ENCODE data around the gene GDPGP1. TPM values are rescaled to one million over a fixed set of nuclear protein-coding genes. Genes with fewer than 3 reads are reported as not detected.

The GDPGP1 gene
- total RNA-seq, 1 donor from 2014 or later, result 4.1 TPM

DNA sequence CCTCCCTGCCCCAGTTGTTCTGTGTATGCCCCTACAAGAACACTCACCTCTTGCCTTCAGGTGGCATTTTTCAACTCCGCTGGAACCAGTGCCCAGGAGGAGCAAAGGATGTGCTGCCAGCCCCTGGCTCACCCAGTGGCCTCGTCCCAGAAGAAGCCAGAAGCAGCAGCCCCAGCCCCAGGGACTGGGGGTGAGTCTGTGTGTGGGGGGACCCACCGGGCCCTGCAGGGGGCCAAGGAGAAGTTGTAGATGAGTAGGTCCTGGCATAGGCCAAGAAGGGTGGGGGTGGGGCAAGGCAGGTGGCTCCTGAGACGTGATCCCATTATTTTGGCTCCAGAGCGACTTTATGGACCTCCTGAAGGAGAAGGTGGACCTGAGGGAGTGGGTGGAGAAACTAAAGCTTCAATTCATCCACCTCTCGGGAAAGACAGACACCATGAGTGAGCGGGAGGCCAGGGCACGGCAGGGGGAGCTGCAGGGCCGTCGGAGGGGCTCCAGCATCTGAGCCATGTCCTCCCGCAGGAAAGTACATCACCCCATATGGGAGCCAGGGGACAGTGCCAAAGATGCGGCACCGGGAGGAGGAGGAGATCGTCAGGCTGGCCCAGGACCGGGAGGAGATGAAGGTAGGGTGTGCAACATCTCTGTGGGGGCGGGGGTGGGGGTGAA, 60.7 kb downstream of the GDPGP1 start:
- no peaks in the 10 kb centered on the region for H3K36me3 Mint-ChIP-seq (ENCODE audit: low read depth, unreplicated experiment)
- no peak for DNase-seq (ENCODE audit: low read depth)
- TF ChIP-seq, protein P1, sequence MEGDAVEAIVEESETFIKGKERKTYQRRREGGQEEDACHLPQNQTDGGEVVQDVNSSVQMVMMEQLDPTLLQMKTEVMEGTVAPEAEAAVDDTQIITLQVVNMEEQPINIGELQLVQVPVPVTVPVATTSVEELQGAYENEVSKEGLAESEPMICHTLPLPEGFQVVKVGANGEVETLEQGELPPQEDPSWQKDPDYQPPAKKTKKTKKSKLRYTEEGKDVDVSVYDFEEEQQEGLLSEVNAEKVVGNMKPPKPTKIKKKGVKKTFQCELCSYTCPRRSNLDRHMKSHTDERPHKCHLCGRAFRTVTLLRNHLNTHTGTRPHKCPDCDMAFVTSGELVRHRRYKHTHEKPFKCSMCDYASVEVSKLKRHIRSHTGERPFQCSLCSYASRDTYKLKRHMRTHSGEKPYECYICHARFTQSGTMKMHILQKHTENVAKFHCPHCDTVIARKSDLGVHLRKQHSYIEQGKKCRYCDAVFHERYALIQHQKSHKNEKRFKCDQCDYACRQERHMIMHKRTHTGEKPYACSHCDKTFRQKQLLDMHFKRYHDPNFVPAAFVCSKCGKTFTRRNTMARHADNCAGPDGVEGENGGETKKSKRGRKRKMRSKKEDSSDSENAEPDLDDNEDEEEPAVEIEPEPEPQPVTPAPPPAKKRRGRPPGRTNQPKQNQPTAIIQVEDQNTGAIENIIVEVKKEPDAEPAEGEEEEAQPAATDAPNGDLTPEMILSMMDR (IDR thresholded peaks at IDR 0.05; ENCODE audit: insufficient read depth, low read depth, low read length), result no peak
- TF ChIP-seq EZH2 (IDR thresholded peaks at IDR 0.05; ENCODE audit: insufficient read depth, low read length), result no peak
- H3K4me3 ChIP-seq (ENCODE audit: insufficient read depth, low read depth, low read length), result no peak overlapping the region
- FAIRE-seq, result no peak
- no peak overlapping the region for H3K4me2 ChIP-seq (ENCODE audit: low read length)
- peaks cover 2% of the 10 kb centered on the region for H3K4me1 ChIP-seq (ENCODE audit: insufficient read depth, low read length)
- H3K4me3 Mint-ChIP-seq (ENCODE audit: unreplicated experiment), result no peak overlapping the region
- no peaks in the 10 kb centered on the region for H3K9me3 ChIP-seq (ENCODE audit: insufficient read depth, low read depth, low read length)
- H3K27me3 Mint-ChIP-seq (ENCODE audit: low read depth, unreplicated experiment), result no peaks in the 10 kb centered on the region
- H3K79me2 ChIP-seq (ENCODE audit: insufficient read depth, low read length), result no peaks in the 10 kb centered on the region
- no peak overlapping the region for H2AFZ ChIP-seq (ENCODE audit: low read depth, low read length)
- H3K9ac ChIP-seq (ENCODE audit: low read length), result no peak overlapping the region
- H3K9me3 Mint-ChIP-seq (ENCODE audit: unreplicated experiment), result no peaks in the 10 kb centered on the region
- H3K27ac Mint-ChIP-seq (ENCODE audit: unreplicated experiment), result no peak overlapping the region
- no peaks in the 10 kb centered on the region for H3K36me3 ChIP-seq (ENCODE audit: insufficient read depth, low read length)
- no peak overlapping the region for H3K27ac ChIP-seq (ENCODE audit: low read depth, low read length)
- H3K27me3 ChIP-seq (ENCODE audit: insufficient read depth, low read length), result no peaks in the 10 kb centered on the region
- no peaks in the 10 kb centered on the region for H3K4me1 Mint-ChIP-seq (ENCODE audit: low read depth, unreplicated experiment)
- H4K20me1 ChIP-seq (ENCODE audit: insufficient read depth, low read length), result no peaks in the 10 kb centered on the region

DNA sequence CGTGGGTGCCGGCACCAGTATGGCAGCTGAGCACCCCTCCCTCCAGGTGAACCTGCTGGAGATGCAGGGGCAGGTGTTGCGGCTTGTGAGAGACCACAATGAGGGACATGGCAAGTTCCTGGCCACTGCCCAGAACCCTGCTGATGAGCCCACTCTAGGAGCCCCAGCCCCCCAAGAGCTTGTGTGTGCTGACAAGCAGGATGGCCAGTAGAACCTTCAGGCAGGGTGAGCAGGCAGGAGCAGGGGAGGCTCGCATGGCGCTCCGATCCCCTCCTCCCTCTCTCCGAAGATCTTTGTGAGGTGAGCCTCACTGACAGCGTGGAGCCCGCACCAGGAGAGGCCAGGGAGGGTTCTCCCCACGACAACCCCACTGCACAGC, 61.2 kb downstream of the GDPGP1 start:
- H3K36me3 Mint-ChIP-seq (ENCODE audit: low read depth, unreplicated experiment), result no peaks in the 10 kb centered on the region
- no peaks in the 10 kb centered on the region for H4K20me1 ChIP-seq (ENCODE audit: insufficient read depth, low read length)
- peaks cover 2% of the 10 kb centered on the region for H3K4me1 ChIP-seq (ENCODE audit: insufficient read depth, low read length)
- H3K9me3 Mint-ChIP-seq (ENCODE audit: unreplicated experiment), result no peaks in the 10 kb centered on the region
- H3K27ac Mint-ChIP-seq (ENCODE audit: unreplicated experiment), result no peak overlapping the region
- TF ChIP-seq EZH2 (IDR thresholded peaks at IDR 0.05; ENCODE audit: insufficient read depth, low read length), result no peak
- TF ChIP-seq, protein P1 (IDR thresholded peaks at IDR 0.05; ENCODE audit: insufficient read depth, low read depth, low read length), result no peak
- DNase-seq (ENCODE audit: low read depth), result no peak
- H3K9ac ChIP-seq (ENCODE audit: low read length), result no peak overlapping the region
- no peaks in the 10 kb centered on the region for H3K36me3 ChIP-seq (ENCODE audit: insufficient read depth, low read length)
- no peak overlapping the region for H3K4me3 Mint-ChIP-seq (ENCODE audit: unreplicated experiment)
- H2AFZ ChIP-seq (ENCODE audit: low read depth, low read length), result peak overlapping the region; percentile 41
- H3K9me3 ChIP-seq (ENCODE audit: insufficient read depth, low read depth, low read length), result no peaks in the 10 kb centered on the region
- H3K4me2 ChIP-seq (ENCODE audit: low read length), result peak overlapping the region; percentile 26
- no peak overlapping the region for H3K27ac ChIP-seq (ENCODE audit: low read depth, low read length)
- H3K4me1 Mint-ChIP-seq (ENCODE audit: low read depth, unreplicated experiment), result no peaks in the 10 kb centered on the region
- no peaks in the 10 kb centered on the region for H3K27me3 Mint-ChIP-seq (ENCODE audit: low read depth, unreplicated experiment)
- H3K27me3 ChIP-seq (ENCODE audit: insufficient read depth, low read length), result no peaks in the 10 kb centered on the region
- no peak for FAIRE-seq
- no peaks in the 10 kb centered on the region for H3K79me2 ChIP-seq (ENCODE audit: insufficient read depth, low read length)
- no peak overlapping the region for H3K4me3 ChIP-seq (ENCODE audit: insufficient read depth, low read depth, low read length)

Other genes with a start within 250 kb of the GDPGP1 start
- gene ZNF710, start 232.9 kb upstream of the GDPGP1 start, total RNA-seq, result 26.9 and 27.2 TPM in 2 replicates
- gene IDH2, start 131.7 kb upstream of the GDPGP1 start, total RNA-seq, result 76.6 and 87.3 TPM in 2 replicates
- 7.0 and 9.9 TPM in 2 replicates for gene SEMA4B, start 32.9 kb upstream of the GDPGP1 start, total RNA-seq
- gene CIB1, start 268 bp upstream of the GDPGP1 start, total RNA-seq, result 49.6 and 50.7 TPM in 2 replicates
- 0.14 TPM in 1 of 2 replicates, not detected in the other for gene TTLL13, start 15.3 kb downstream of the GDPGP1 start, total RNA-seq
- gene NGRN, start 31.5 kb downstream of the GDPGP1 start, total RNA-seq, result 98.5 and 98.6 TPM in 2 replicates
- 1.2 and 3.3 TPM in 2 replicates for gene ZNF774, start 118.1 kb downstream of the GDPGP1 start, total RNA-seq
- 218 and 226 TPM in 2 replicates for gene IQGAP1, start 154.0 kb downstream of the GDPGP1 start, total RNA-seq